Activated naive CD4-positive, alpha-beta T cell treated with anti-CD3 and anti-CD28 coated beads for 36 hours (primary cell): ENCODE results near the gene TMEM184A. TPM values are rescaled to one million over a fixed set of nuclear protein-coding genes. Genes with fewer than 3 reads are reported as not detected.

Source experiments
- CTCF ChIA-PET: fragments of 350-600 bp; sonication (Branson Sonifier 250); formaldehyde crosslinking; loops from one replicate; lab custom pipeline; 2021; ENCODE audit warnings: antibody characterized with exemption; lab: Charles Lee
- DNase-seq: peaks from one replicate; pipeline ENCODE4 v3.0.0-alpha.2; 2020
- H3K27ac Mint-ChIP-seq: one replicate; pipeline ENCODE4 v1.8.0; 2021; ENCODE audit warnings: mild to moderate bottlenecking, mixed read lengths
- H3K27me3 Mint-ChIP-seq: one replicate; pipeline ENCODE4 v1.8.0; 2021; ENCODE audit warnings: low read depth, mixed read lengths
- H3K36me3 Mint-ChIP-seq: one replicate; pipeline ENCODE4 v1.8.0; 2021; ENCODE audit warnings: low read depth, mixed read lengths
- H3K4me1 Mint-ChIP-seq: one replicate; pipeline ENCODE4 v1.8.0; 2021; ENCODE audit warnings: low read depth, mixed read lengths
- H3K4me3 Mint-ChIP-seq: one replicate; pipeline ENCODE4 v1.8.0; 2021; ENCODE audit warnings: mild to moderate bottlenecking, moderate library complexity, mixed read lengths
- H3K9me3 Mint-ChIP-seq: one replicate; pipeline ENCODE4 v1.8.0; 2021; ENCODE audit warnings: mixed read lengths
- intact Hi-C: fragments of 100-400 bp; cut with micrococcal nuclease; formaldehyde crosslinking; loops from one replicate; pipeline ENCODE4 v1.15.1; 2023
- total RNA-seq, 2 experiments: library from RNA; stranded (reverse); gene quantifications; one replicate each; pipeline ENCODE4 v1.2.3, GENCODE V29; 2021

TMEM184A gene
- total RNA-seq, 2 experiments from 2014 or later: 0.36 TPM; not detected in 1

DNA sequence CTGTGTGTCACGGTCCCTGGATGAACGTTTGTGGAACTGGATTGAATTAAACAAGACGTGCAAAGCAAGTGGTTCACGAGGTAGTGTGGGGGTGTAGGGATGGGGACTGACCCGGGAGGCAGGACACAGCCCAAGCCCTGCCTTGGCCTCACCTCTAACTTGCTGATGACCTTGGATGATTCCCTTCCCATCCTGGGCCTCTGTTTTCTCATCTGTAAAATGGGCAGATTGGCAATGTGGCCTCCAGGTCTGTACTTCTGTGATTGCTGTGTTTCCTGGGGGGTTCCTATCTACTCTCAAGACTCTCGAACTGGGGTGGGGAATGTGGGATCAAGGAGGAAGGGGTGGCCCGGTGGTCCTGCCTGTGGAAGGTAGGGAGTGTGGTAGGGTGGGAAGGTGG lies 19.8 kb upstream of the TMEM184A start:
- H3K4me3 Mint-ChIP-seq: no peak overlapping the region
- H3K9me3 Mint-ChIP-seq: no peaks in the 10 kb centered on the region
- H3K27me3 Mint-ChIP-seq: no peaks in the 10 kb centered on the region
- H3K36me3 Mint-ChIP-seq: no peaks in the 10 kb centered on the region
- DNase-seq: no peak
- no peak overlapping the region for H3K27ac Mint-ChIP-seq
- intact Hi-C loops: no loop called here
- peaks cover 25% of the 10 kb centered on the region for H3K4me1 Mint-ChIP-seq
- CTCF ChIA-PET: no interaction called here

DNA sequence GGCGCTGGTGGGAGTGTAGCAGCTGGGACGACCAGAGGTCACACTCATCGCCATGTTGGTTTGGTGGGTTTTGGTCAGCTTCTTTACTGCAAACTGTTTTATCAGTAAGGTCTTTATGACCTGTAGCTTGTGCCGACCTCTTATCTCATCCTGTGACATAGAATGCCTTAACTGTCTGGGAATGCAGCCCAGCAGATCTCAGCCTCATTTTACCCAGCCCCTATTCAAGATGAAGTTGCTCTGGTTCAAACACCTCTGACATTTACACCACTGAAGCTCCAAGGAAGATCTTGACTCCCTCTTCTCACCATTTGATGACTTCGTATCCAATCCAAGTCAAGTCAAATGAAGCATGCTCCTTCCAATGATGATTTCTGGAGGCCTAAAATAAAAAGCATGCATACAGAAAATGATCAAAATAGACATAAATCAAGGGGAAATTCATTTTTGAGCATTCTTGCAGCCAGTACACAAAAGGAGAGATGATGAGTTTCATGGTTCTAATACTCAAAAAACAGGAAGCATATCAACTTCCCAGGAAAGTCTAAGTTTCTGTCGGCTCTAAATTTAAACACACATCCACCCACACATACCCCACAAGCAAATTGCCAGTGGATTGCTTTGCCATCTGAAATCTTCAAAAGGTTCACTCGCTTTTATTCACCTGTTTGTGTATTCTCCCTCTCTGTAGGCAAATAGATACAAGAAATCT lies 16.3 kb upstream of the TMEM184A start:
- H3K27ac Mint-ChIP-seq: no peak overlapping the region
- no peak overlapping the region for H3K4me3 Mint-ChIP-seq
- peaks cover 35% of the 10 kb centered on the region for H3K4me1 Mint-ChIP-seq
- no peaks in the 10 kb centered on the region for H3K27me3 Mint-ChIP-seq
- peaks cover 10% of the 10 kb centered on the region for H3K36me3 Mint-ChIP-seq
- CTCF ChIA-PET: no interaction called here
- intact Hi-C loops: loop anchor here (5.0 kb wide), 2 partner anchors 355 to 530 kb away; no protein-coding TSS in a partner anchor
- no peaks in the 10 kb centered on the region for H3K9me3 Mint-ChIP-seq
- DNase-seq: no peak

DNA sequence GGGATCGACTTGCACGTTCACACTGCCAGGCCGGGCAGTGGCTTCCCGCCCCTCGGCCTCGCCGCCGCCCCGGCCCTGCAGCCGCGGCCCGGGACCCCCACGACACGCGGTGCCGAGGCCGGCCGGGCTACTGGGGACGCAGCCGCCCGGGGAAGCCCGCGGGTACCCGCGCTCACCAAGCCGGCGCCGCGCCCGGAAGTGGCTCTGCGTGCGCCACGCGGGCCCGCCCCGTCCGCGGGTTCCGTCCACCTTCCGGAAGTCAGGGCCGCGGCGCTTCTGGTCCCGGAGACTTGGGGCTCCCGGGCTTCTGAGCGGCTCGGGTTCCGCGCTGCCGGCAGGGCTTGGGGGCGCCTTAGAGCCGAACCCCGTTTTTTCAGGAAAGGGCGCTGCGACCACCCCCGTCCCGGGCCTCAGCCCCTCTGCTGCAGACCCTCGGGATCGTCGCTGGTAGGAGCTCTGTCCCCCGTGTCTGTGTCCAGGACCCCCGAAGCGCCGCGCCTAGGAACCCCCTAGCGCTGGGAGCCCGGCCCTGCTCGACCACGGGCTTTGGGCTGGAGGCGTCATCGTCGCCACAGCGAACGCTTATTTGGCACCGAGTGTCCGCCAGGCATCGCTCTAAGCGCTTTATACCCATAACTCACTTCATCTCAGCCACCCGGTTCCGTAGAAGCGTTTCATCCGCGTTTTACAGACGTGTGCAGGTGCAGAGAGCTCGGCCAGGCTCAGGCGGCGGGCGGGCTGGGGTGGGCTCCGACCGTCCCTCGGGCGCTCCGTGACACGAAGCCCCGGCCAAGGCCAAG lies 14.0 kb upstream of the TMEM184A start, which contains the start of gene PSMG3:
PSMG3 (minus strand) TSS at position 200 of the 800 bp plus-strand sequence. CDS start 693 bp downstream, outside the sequence.
- peak within 1 kb of the TSS; percentile 87 for H3K27ac Mint-ChIP-seq
- intact Hi-C loops: loop anchor here (1.0 to 5.0 kb wide), 5 partner anchors 37 to 785 kb away; partner anchors contain the start of genes EIF3B and INTS1
- no peaks in the 10 kb centered on the region for H3K9me3 Mint-ChIP-seq
- peaks cover 37% of the 10 kb centered on the region for H3K4me1 Mint-ChIP-seq
- DNase-seq: peak; percentile 91
- CTCF ChIA-PET: interaction anchor here (0.5 to 0.6 kb wide), 2 partner anchors 9 to 369 kb away, joined by 3 to 4 read pairs; no protein-coding TSS in a partner anchor
- no peaks in the 10 kb centered on the region for H3K27me3 Mint-ChIP-seq
- peaks cover 24% of the 10 kb centered on the region for H3K36me3 Mint-ChIP-seq
- peak within 1 kb of the TSS; percentile 87 for H3K4me3 Mint-ChIP-seq

DNA sequence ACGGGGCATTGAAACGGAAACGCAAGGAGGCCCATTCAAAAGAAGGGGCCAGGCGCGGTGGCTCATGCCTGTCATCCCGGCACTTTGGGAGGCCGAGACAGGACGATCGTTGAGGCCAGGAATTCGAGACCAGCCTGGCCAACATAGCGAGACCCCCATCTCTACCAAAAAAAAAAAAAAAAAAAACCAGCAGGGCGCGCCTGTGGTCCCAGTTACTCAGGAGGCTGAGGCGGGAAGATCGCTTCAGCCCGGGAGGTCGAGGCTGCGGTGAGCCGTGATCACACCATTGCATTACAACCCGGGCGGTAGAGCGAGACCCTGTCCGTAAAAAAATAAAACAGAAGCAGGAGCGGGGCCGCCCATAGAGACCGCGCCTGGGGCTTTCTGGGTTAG lies 13.4 kb upstream of the TMEM184A start:
- H3K27ac Mint-ChIP-seq: peak overlapping the region; percentile 86
- intact Hi-C loops: loop anchor here (1.0 kb wide), 1 partner anchor 65 kb away; the partner anchor contains the start of gene INTS1
- CTCF ChIA-PET: interaction anchor here (0.6 kb wide), 1 partner anchor 10 kb away, joined by 4 read pairs; no protein-coding TSS in a partner anchor

DNA sequence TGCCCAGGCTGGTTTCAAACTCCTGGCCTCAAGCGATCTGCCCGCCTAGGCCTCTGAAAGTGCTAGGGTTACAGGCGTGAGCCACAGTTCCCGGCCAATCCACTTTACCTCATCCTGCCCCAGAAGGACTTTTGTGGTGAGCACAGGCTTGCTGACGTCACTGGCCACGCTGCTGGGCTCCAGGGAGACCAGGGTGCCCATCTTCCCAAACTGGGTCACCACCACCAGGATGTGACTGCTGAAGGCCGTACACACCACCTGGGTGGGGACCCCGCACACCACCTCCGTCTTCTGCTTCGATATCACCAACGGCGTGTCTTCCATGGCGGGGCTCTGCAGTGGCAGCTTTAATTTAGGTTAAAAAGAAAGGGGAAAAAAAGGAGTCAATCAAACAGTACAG lies 13.0 kb upstream of the TMEM184A start:
- Mint-ChIP-seq H3K36me3 (peaks cover 27% of the 10 kb centered on the region), H3K27me3 (no peaks in the 10 kb centered on the region), H3K27ac (peak overlapping the region; percentile 86), H3K9me3 (no peaks in the 10 kb centered on the region), H3K4me3 (peak overlapping the region; percentile 79), H3K4me1 (peaks cover 37% of the 10 kb centered on the region)
- CTCF ChIA-PET: no interaction called here
- peak; percentile 19 for DNase-seq
- intact Hi-C loops: loop anchor here (1.0 kb wide), 1 partner anchor 65 kb away; the partner anchor contains the start of gene INTS1

More for the DNA sequence above, 13.4 kb upstream of the TMEM184A start:
- no peak for DNase-seq
- Mint-ChIP-seq H3K9me3 (no peaks in the 10 kb centered on the region), H3K36me3 (peaks cover 27% of the 10 kb centered on the region), H3K27me3 (no peaks in the 10 kb centered on the region), H3K4me1 (peaks cover 37% of the 10 kb centered on the region), H3K4me3 (peak overlapping the region; percentile 79)

DNA sequence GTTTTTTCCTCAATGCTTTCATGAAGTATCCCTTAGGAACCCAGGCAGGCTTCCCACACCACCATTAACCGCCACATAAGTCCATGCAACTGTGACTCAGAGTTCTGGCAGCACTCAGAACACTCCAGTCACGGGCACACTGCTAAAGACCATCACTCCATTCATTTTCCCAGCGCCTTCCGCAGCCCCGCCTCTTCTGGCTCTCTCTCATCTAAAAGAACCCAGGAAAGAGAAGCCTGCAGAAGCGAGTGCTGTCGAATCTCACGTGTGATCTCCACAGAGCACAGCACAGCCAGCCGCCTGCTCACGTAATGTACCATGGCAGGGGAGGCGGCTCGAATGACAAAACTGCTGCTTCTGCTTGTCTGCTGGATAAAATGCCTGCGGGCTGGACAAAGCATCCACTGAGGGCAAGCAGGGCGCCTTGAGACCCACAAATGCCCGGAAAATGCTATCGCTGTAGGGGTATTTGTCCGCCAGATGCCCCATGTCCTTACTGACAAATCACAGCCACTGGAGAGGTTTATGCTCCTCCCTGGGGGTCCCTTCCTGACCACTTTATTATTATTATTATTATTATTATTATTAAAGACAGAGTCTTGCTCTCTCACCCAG lies 12.0 kb upstream of the TMEM184A start:
- Mint-ChIP-seq H3K9me3 (no peaks in the 10 kb centered on the region), H3K4me3 (peak overlapping the region; percentile 79), H3K27ac (peak overlapping the region; percentile 36), H3K36me3 (peaks cover 27% of the 10 kb centered on the region), H3K4me1 (peaks cover 37% of the 10 kb centered on the region), H3K27me3 (no peaks in the 10 kb centered on the region)
- intact Hi-C loops: no loop called here
- no peak for DNase-seq
- CTCF ChIA-PET: no interaction called here

DNA sequence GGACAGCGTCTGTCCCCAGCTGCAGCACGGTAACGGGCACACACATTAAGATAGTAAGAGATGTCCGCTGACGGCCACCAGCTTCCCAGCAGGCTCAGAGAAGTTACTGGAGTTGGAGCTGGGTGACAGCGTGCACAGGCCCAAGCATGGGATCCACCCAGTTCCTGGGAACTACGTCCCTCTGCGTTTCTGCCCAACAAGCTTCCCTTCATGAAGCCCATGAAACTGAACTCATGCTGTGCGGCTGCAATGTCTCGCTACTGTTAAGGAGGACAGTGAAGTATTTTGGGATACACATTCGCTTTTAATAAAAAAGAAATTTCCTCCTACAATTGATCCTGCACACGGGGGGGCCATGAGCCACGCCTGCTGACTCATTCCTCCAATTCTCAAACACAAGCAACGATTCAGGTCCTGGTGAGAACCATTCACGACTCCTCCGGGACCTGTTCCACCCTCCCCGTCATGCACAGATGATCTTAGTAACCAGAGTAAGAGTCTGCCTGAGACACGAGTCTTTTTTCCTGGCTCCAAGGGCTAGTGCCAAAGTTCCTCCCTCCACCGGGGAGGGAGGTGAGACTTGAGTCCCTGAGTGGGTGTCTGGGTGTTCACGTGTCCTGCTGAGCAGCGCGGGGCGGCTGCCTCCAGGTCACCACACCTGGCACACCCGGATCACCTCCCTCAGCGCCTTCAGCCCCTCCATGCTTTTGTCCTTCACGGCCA lies 11.2 kb upstream of the TMEM184A start:
- Mint-ChIP-seq H3K36me3 (peaks cover 27% of the 10 kb centered on the region), H3K27ac (no peak overlapping the region), H3K4me1 (peaks cover 32% of the 10 kb centered on the region), H3K27me3 (no peaks in the 10 kb centered on the region), H3K9me3 (no peaks in the 10 kb centered on the region), H3K4me3 (no peak overlapping the region)
- CTCF ChIA-PET: no interaction called here
- intact Hi-C loops: no loop called here
- no peak for DNase-seq

DNA sequence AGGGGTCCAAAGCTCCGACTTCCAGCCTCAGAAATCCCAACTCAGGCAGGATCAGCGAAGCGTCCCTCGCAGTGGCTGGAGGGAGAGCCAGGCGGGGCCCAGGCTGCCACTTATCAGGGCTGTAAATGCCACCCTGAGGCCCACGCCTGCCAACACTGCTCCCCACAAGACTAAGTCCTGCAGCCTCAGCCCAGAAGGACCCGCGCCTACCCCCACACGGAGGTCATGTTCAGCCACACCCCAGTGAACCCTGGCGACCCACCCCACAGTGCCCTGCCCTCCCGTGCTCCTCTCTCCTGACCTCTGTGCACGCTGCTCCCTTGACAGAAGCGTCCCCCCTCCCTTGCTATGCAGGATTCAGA lies 10.7 kb upstream of the TMEM184A start:
- no peak for DNase-seq
- peaks cover 27% of the 10 kb centered on the region for H3K36me3 Mint-ChIP-seq
- peaks cover 26% of the 10 kb centered on the region for H3K4me1 Mint-ChIP-seq
- no peak overlapping the region for H3K4me3 Mint-ChIP-seq
- no peak overlapping the region for H3K27ac Mint-ChIP-seq
- intact Hi-C loops: no loop called here
- CTCF ChIA-PET: no interaction called here
- H3K9me3 Mint-ChIP-seq: no peaks in the 10 kb centered on the region
- H3K27me3 Mint-ChIP-seq: no peaks in the 10 kb centered on the region

DNA sequence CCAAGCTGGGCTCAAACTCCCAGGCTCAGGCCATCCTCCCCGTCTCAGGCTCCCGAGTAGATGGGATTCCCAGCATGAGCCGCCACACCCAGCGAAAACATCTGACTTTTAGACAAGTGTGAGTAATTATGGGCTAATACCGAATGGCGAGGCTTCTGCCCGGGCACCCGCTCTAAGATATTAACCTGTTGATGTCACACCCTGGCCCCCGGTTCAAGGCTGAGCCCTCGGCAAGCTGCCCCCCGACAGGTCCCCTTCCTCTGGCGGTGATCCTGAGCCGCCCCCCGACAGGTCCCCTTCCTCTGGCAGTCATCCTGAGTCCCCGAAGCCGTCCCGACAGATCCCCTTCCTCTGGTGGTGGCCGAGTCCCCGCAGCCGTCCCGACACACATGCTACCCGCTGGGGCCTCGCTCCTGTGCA lies 8.6 kb upstream of the TMEM184A start:
- peaks cover 18% of the 10 kb centered on the region for H3K4me1 Mint-ChIP-seq
- intact Hi-C loops: no loop called here
- no peaks in the 10 kb centered on the region for H3K27me3 Mint-ChIP-seq
- CTCF ChIA-PET: no interaction called here
- DNase-seq: no peak
- H3K4me3 Mint-ChIP-seq: no peak overlapping the region
- peaks cover 27% of the 10 kb centered on the region for H3K36me3 Mint-ChIP-seq
- H3K27ac Mint-ChIP-seq: no peak overlapping the region
- no peaks in the 10 kb centered on the region for H3K9me3 Mint-ChIP-seq

DNA sequence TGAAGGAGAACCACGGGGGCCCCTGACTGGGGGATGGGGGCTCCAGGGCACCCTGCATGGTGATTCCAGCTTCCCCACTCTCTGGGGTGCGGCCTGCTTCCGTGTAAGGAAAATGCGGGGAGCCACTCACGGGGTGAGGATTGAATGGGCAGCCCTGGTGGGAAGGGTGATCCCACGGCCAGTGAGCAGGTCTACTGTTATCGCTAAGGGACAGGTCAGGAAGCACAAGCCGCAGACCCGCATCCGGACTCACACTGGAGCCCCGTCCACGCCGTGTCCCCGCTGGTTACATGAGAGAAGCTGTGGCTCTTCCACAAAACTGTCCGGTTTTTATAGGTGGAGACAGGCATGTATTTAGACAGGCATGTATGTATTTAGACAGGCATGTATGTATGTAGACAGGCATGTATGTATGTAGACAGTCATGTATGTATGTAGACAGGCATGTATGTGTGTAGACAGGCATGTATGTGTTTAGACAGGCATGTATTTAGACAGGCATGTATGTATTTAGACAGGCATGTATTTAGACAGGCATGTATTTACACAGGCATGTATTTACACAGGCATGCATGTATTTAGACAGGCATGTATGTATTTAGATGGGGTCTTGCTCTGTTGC lies 8.1 kb upstream of the TMEM184A start:
- Mint-ChIP-seq H3K36me3 (peaks cover 27% of the 10 kb centered on the region), H3K4me3 (no peak overlapping the region), H3K27me3 (no peaks in the 10 kb centered on the region), H3K4me1 (peaks cover 16% of the 10 kb centered on the region), H3K9me3 (no peaks in the 10 kb centered on the region), H3K27ac (no peak overlapping the region)
- CTCF ChIA-PET: interaction anchor here (0.5 kb wide), 1 partner anchor 182 kb away, joined by 4 read pairs; no protein-coding TSS in a partner anchor
- no peak for DNase-seq
- intact Hi-C loops: no loop called here

DNA sequence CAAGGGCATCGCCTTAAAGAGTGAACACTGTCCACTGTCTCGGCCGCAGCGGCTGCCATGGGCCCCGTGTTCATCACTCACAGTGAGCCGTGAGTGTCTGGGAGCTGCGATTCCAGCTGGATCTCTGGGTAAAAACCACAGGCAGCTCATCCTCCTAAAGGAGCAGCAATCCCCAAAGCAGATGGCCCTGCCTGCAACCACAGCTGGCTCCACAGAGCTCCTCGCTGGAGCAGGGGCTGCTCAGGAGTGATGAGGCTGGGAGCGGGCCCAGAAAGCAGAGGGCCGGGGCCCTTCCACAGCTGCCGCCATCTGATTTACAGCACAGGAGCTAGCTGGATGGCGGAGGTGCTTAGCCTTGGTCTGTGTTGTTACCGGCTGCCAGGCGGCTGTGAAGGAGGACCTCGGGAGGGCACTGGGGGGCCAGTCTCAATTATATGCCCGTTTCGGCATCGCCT lies 6.6 kb upstream of the TMEM184A start:
- H3K27me3 Mint-ChIP-seq: no peaks in the 10 kb centered on the region
- intact Hi-C loops: no loop called here
- no peak overlapping the region for H3K4me3 Mint-ChIP-seq
- peaks cover 4% of the 10 kb centered on the region for H3K4me1 Mint-ChIP-seq
- DNase-seq: no peak
- H3K27ac Mint-ChIP-seq: no peak overlapping the region
- CTCF ChIA-PET: no interaction called here
- peaks cover 18% of the 10 kb centered on the region for H3K36me3 Mint-ChIP-seq
- no peaks in the 10 kb centered on the region for H3K9me3 Mint-ChIP-seq
